GM23248 (cell line): Measurements from ENCODE around the gene CXCL9.

Experiments
- EZH2 ChIP-seq: fragments of 200-600 bp; sonication (generic); IDR thresholded peaks from 2 replicates; pipeline ENCODE4 v1.6.1; 2018; ENCODE audit warnings: antibody characterized with exemption, mild to moderate bottlenecking; ENCODE audit not compliant: insufficient read depth, poor library complexity, severe bottlenecking
- EZH2phosphoT487 ChIP-seq: fragments of 200-600 bp; sonication (generic); IDR thresholded peaks from 2 replicates; pipeline ENCODE4 v1.6.1; 2018; ENCODE audit warnings: antibody characterized with exemption, moderate library complexity, mild to moderate bottlenecking, low read depth; ENCODE audit not compliant: insufficient read depth

DNA sequence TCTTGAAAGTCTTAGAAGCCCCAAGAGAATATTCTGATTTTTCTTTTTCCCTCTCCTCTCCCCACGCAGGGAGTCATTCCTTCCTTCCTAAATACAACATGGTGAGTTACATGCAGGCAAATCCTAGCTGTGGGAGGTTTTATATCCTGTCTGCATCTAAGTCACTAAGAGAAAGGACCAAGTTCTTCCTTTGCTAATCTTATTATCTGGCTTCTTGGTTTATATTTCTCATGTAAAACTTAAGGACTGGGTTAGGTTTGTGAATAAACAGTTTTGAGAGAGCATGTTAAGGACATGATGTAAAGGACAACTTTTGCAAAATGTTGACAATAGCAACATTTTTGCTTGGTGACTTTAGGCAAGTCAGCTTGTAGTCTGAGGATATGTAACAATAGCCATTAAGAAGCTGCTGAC lies 5.1 kb upstream of the CXCL9 start:
- TF ChIP-seq EZH2 (no peak), EZH2phosphoT487 (no peak)
